GM19035 (cell line): ENCODE measurements around the gene ARRDC1.
"Not testable (repeated sequence)": the region's sequence is repeated elsewhere in the genome, so short reads cannot be mapped to it uniquely, and the experiment has no call there.

Experiments used
- ATAC-seq: cut with Tn5 transposase; IDR thresholded peaks from one replicate; pipeline ENCODE4 v1.9.1; 2021; ENCODE audit not compliant: unreplicated experiment

Gene ARRDC1

DNA sequence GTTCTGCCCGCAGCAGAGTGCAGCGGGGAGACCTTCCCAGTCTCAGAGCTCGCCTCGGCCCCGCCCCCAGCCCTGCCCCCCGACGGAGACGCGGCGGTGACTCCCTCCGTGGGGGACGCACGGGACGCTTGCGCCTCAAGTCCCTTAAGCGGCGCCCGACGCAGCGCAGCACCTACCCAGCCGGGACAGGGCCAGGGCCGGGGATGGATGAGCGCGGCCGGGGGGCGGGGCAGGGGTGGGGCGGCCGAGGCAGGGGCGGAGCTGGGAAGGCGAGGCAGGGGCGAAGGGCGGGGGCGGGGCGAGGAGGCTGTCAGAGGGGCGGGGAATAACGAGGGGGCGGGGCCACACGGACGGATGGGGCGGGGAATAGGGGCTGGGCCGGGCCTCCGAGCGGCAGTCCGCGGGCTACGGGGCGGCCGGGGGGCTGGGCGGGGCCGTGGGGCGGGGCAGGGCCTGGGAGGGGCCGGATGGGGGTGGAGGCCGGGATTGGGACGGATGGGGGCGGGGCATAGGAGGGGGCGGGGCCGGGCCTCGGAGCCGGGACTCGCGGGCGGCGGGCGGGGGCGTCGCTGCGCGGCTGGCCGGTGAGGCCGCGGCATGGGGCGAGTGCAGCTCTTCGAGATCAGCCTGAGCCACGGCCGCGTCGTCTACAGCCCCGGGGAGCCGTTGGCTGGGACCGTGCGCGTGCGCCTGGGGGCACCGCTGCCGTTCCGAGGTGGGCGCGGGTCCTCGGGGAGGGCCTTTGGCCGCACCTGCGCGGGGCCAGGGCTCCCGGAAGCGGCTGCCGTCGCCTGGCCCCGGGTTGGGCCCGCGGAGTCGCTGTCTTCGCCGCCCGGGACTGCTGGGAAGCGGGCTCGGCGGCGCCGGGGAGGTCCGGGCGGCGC lies at the start of gene ARRDC1:
TSS of gene ARRDC1 (plus strand) at position 566 of the 884 bp plus-strand sequence. CDS start at position 598, 32 bp downstream.
- ATAC-seq: peak; percentile 75

DNA sequence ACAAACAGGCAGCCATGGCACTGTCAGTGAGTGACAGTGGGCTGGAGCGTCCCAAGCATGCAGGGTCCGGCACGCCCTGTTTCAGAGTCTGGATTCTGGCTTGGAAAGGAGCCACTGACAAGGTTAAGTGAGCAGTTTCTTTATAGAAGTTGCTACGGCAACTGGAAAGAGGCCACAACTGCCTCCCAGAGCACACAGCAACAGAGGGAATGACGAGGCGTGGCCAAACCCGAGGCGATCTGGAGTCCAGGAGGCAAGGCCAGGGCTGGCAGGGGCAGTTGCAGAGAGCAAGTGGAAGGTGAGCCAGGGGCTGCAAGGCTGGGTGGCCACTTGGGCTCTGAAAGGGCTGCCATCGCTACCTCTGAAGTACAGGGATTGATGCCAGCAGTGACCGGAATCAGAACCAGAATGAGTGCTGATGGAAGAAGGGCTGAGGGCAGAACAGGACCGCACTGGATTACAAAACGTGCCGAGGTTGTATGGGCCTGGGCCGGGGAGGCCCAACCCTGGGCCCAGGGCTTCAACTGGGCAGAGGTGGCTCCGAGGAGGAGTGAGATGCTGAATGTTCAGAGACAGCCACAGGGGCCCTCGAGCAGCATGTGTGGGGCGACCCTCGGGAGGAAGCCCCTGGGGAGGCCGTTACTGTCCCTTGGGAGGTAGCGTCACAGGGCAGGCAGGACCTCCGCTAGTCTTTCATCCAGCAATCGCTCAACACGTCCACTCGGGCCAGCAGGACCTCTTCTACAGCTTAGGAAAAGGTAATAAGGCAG lies 49.2 kb upstream of the ARRDC1 start:
- no peak for ATAC-seq

DNA sequence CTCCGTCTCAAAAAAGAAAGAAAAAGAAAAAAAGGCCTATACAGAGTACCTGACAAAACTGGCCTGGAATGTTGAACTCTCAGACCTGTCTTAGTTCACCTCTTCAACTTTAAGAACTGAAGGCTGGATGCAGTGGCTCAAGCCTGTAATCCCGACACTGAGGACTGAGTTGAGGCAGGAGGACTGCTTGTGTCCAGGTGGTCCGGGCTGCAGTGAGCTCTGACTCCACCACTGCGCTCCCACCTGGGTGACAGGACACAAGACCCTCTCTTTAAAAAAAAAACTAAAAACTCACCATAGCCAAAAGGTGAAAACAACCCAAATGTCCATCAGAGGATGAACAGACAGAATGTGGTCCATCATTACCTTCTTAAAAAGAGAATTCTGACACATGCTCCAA lies 47.4 kb upstream of the ARRDC1 start:
- no peak for ATAC-seq

DNA sequence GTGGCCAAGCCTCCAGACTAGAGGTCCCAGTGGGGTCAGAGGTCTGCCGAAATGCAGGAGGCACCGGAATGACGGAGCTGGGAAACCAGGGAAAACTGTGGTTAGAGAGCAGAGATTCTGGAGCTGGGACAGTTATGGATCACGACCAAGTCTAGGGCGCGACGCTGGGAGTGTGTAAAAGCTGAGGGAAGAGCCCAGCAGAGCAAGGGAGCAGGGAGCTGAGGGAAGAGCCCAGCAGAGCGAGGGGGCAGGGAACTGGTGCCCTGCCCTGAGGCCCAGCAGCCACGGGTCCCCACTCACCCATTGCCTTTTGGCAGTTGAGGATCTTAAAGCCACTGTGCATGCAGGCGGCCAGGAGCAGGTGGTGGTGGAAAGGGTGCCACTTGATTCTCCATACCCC lies 41.4 kb upstream of the ARRDC1 start:
- ATAC-seq: no peak

- no peak for ATAC-seq
Observed at GRCh38 chr9:137564817-137565411, 40.6 kb upstream of the ARRDC1 start.

DNA sequence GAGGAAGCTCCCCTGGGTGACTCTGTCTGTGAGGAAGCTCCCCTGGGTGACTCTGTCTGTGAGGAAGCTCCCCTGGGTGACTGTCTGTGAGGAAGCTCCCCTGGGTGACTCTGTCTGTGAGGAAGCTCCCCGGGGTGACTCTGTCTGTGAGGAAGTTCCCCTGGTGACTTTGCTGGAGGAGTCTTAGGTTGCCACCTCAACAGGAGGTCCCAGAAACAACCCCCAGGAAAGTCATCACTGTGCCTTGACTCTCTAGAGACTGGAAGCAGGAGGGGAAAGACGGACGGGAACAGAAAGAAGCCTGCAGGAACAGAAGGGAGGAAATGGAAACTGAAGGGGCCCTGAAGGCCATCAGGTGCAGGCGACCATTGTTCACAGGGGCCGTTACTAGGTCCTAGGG lies 37.0 kb upstream of the ARRDC1 start:
- not testable (repeated sequence) for ATAC-seq

GRCh38 chr9:137569609-137570203 lies 35.8 kb upstream of the ARRDC1 start:
- ATAC-seq: no peak

DNA sequence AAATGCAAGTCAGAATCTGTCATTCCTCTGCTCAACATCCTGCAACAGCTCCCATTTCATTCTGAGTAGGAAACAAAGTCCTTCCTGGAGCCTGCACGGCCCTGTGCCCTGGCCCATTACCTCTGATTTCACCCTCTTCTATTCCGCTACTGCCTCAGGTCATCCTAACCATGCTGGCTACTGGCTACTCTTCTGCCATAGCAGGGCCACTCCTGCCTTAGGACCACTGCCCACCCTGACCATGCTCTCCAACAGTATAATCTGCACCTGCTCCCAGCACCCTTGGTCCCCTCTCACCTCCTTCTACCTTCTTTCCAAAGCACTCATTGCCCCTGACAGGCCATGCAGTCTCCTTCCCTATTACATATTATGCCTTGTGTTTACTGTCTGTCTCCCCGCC lies 34.9 kb upstream of the ARRDC1 start:
- no peak for ATAC-seq

- ATAC-seq: no peak
Observed at GRCh38 chr9:137574192-137574591, 31.3 kb upstream of the ARRDC1 start.

GRCh38 chr9:137575364-137575715 lies 30.1 kb upstream of the ARRDC1 start:
- no peak for ATAC-seq

DNA sequence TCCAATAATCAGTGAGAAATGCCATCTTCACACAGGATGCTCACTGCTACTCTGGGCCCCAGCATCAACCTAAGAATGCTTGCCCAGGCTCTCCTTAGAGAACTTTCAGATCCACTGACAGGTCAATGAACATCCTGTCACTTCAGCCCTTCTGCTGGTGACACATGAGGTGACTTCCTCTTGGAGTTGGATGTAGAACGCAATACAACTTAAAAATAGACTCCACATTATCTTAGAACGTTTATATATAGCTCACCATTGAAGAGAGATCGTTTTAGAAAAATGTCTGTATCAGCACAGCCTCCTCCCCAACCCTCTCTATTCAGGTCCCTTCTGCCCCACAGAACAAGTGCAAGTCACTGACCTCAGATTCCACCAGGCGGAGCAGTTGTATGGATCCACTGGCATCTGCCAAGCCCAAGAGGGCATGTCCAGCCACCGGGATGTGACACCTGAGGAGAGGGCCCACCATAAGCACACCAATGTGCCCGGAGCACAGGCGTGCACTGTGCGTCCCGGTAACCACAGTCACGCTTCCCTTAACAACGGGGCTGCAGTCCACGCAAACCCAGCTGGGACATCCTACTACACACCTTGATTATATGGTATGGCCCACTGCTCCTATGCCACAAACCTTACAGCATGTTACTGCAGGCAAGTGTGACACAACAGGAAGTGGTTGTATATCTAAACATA lies 29.6 kb upstream of the ARRDC1 start:
- ATAC-seq: no peak

GRCh38 chr9:137578518-137579258 lies 26.8 kb upstream of the ARRDC1 start, which contains the start of gene DPH7:
Gene DPH7 (minus strand): TSS chr9:137578925. CDS start chr9:137578777, 148 bp downstream.
- ATAC-seq: peak; percentile 91

GRCh38 chr9:137579259-137579604 lies 26.3 kb upstream of the ARRDC1 start:
- ATAC-seq: no peak

DNA sequence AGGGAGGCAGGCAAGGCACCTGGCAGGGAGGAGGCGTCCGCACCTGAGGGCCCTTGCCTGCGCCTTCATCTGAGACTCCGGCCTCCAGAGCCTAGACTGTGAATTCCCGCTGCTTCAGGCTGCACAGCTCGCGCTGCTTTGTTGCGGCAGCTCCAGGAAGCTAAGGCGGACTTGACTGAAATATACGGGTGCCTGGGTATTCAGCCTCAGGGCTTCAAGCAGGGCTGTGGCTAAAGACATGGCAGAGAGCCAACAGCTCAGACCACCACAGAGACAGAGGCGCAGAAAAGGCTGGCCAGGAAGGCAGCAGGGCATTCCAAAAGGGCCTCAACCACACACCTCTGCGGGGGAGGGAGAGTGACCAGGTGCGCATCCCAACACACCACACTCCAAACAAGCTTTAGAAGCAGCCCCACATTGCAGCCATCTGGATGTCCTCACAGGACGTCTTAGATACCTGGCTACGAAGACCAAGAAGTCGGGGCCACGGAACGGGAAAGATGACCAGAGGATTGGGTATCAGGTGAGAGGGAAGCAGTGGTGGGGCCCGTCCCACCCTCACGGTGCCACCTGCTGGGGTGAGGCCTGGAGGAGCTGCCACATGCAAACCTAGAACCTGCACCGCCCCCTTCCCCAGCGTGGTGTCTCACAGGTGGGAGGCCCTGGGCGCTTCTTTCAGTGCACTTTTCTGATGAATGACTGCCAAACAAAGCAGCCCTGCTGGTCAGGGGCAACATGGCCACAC lies 25.1 kb upstream of the ARRDC1 start:
- no peak for ATAC-seq

DNA sequence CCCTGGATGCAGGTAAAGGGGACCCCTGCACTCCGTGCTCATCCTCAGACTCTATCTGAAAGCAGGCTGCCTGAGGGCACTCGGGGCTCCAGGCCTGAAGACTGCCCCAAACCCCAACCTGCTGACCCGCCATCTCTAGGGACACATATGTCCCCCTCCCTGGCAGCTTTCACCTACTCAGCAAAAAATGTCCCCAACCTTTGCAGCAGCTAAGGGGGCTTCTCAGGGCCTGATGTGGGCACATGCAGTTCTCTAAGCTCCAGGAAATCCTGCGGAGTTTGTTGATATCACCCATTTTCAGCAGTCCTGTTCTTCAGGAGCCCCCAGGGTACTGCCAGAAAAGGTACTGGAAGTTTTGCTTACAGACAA lies 24.5 kb upstream of the ARRDC1 start:
- no peak for ATAC-seq

DNA sequence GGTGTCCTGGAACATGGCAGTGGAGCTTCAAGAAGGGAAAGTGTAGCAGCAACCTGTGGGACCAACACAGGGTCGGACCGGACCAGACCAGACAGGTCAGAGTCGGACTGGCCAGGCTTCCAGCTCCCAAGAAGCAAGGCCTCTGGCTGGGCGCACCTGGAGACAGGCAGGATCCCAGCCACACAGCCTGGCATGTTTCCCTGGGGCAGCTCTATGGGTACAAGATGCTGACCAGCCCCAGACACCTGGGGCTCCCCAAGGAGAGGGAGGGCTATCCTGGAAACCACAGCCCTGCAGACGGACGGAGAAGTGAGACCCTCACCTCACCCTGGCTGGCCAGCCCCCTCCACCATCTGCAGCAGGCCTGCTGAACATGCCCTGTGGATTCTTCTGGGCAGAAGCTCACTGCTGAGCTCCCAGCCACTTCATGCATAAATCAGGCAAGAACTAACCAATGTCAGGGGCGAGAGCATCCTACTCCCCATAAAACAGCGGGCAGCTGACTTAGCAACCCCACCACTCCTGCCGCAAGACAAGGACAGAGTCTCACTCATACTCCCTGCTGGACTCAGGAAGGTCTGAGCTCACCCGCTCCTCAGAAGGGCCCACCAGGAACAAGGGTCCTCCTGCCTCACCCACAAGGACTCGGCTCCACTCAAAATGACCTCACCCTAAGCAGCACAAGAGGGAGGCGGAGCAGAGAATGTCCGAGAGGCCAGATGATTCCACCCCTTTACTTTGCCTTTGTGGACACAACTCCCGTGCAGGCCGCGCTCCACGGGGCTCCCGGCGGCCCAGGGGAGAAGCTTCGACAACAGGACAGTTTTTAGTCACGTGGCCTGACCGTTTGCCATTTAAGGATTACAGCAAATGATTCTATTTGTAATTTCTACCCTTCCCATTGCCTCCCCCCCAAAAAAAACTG lies 23.9 kb upstream of the ARRDC1 start:
- ATAC-seq: no peak

GRCh38 chr9:137582286-137582860 lies 23.1 kb upstream of the ARRDC1 start:
- no peak for ATAC-seq

GRCh38 chr9:137583347-137583746 lies 22.1 kb upstream of the ARRDC1 start:
- no peak for ATAC-seq
